Left hindlimb (tissue), 1 donor: ENCODE data around the gene PKP1.

ENCODE experiments used
- DNase-seq: peaks from one replicate; pipeline ENCODE4 v3.0.0-alpha.2; 2018

PKP1 gene

DNA sequence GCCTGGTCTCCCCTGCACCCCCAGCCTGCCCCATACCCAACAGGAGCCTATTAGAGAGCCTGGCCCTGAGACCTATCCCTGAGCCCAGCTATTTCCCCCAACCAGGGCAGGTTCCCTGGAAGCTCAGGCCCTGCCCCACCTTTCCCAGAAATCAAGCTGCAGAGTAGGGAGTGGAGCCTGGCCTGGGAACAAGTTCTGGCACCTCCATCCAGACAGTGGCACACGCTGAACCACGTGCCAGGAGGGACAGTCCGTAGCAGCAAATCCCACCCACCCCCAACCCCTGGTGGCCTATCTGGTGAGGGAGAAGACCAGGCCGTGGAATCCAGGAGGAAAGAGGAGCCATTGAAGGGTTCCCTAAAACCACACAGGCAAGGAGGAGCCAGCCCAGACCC is 71.6 kb downstream of the PKP1 start:
- DNase-seq, result peak; percentile 6

DNA sequence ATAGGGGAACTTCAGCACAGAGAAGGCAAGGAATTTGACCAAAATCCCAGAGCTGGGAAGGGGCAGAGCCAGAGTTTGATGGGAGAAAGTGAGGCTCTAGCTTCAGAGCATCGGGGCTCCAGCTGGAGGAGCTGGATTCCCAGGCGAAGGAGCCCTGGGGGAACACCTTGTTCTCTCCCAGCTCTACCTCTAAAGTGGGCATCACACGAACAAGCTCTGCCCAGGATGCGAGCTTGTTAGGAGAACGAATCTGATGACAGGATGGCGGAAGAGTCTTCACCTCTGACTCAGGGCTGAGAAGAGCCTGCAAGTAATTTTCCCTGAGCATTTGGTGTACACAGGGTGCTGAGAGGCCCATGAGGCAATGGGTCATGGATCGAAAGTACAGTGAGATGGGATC is 72.2 kb downstream of the PKP1 start:
- DNase-seq, result peak; percentile 4

- no peak for DNase-seq
Measured at GRCh38 chr1:201356236-201356635, 72.9 kb downstream of the PKP1 start.

DNA sequence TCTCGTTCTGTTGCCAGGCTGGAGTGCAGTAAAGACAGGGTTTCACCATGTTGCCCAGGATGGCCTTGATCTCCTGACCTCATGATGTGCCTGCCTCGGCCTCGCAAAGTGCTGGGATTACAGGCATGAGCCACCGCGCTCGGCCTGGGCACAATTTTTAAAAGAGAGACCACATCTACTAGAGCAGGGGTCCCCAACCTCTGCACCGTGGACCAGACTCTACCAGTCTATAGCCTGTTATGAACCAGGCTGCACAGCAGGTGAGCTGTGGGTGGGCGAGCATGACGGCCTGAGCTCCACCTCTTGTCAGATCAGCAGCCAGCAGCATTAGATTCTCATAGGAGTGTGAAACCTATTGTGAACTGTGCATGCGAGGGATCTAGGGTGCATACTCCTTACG is 73.4 kb downstream of the PKP1 start:
- peak; percentile 13 for DNase-seq

DNA sequence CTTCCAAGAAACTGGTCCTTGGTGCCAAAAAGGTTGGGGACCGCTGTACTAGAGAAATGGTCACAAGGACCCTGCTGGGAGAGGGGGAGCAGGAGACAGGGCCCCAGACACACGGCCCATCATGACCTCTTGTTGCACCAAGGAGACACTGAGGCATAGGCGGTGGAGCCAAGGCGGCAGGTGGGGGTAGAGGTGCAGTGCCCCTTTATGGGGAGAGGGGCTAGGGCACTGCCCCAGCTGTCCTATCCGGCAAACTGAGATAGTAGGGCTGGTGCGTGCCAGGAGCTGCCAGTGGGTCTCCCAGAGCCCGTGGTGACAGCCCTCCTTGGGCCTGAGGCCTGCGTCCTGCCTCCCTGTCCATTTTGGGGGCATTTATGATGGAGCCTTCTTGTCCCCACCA is 73.9 kb downstream of the PKP1 start:
- peak; percentile 9 for DNase-seq

- DNase-seq, result peak; percentile 10
Measured at GRCh38 chr1:201357636-201358348, 74.5 kb downstream of the PKP1 start.

GRCh38 chr1:201358596-201358995 is 75.3 kb downstream of the PKP1 start:
- DNase-seq, result peak; percentile 13

- DNase-seq, result peak; percentile 25
Measured at GRCh38 chr1:201359031-201359872, 75.9 kb downstream of the PKP1 start.

- no peak for DNase-seq
Measured at GRCh38 chr1:201359873-201360210, 76.5 kb downstream of the PKP1 start.

DNA sequence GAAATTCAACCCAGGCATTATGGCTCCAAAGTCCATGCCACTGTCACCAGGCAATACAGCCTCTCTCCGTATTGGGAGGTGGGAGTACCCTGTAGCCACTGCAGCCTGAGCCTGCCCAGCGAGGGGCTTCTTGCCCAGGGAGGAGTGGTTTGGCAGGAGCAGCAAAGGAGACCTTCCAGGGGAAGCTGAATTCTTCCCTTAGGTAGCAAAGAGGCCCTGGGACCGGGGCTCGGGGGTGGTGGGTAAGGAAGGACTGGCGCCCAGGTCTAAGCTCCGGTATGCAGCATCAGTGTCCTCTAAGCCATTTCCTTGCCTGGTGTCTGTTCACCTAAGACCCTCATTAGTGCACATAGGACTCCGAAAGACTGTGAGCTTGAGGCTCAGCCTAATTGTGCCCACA is 77.2 kb downstream of the PKP1 start:
- DNase-seq, result peak; percentile 15

DNA sequence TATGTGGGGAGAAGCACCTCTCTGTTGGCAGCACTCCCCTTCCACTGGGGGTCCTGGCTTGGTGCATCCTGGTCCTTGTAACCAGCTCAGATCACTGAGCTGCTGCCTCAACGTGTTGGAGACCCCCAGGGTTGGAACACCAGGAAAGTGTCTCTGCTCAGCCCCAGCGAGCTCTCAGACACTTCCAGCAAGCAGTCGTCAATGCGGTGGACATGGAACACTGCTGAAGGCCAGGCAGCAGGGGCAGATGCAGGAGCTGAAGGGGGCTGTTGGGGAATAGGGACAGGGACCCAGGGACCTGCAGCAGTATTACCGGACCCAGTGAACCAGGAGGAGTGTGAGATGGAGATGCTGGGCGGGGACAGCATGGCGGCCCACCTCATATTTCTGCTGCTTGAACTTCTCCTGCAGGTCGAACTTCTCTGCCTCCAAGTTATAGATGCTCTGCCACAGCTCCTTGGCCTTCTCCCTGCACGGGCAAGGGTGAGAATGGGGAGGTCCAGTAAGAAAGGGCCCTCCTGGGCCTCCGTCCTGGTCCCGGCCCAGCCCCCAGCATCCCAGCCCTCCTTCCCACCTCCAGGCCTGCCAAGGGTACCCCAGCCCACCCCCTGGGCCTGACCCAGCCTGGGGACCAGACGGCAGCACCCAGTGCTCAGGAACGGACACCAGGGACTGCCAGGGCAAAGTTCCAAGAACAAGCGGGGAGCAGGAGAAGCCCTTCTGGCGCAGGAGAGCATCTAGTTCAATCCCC is 77.8 kb downstream of the PKP1 start:
- peak; percentile 32 for DNase-seq

GRCh38 chr1:201361652-201362504 is 78.6 kb downstream of the PKP1 start:
- peak; percentile 40 for DNase-seq

DNA sequence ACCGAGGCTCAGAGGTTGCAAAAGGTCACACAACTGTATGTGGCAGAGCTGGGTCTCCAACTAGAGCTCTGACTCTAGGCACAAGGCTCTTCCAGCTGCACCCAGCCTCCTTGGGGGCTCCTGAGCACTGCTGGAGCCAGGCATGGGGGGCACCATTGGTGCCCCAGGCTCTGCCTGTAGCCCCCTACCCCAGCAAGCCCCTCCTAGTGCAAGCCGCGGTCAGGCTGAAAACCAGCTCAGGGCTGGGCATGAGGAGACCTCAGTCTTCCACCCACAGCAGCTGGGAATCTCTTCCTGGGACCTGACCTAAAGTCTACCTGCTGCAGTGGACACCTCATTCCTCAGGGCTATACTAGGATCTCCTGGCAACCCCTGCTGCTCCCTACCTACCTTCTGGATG is 79.6 kb downstream of the PKP1 start:
- DNase-seq, result peak; percentile 17

- peak; percentile 24 for DNase-seq
Measured at GRCh38 chr1:201363467-201363866, 80.2 kb downstream of the PKP1 start.

GRCh38 chr1:201364808-201365105 is 81.5 kb downstream of the PKP1 start:
- DNase-seq, result no peak

DNA sequence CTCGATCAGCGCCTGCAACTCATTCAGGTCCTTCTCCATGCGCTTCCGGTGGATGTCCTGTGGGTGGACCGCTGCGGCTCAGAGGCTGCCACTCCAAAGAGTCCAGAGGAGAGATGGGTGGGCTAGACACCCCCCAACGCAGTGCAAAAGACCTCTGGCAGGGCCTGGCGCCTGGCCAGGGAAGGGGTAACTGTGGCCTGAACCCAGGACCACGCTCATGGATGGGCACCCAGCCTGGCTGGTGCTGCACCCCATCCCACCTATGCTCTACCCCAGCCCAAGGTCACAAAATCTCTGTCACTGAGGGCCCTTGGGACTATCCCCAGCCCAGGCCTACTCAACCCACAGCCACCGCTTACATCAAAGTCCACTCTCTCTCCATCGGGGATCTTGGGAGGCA is 81.9 kb downstream of the PKP1 start:
- DNase-seq, result peak; percentile 12

DNA sequence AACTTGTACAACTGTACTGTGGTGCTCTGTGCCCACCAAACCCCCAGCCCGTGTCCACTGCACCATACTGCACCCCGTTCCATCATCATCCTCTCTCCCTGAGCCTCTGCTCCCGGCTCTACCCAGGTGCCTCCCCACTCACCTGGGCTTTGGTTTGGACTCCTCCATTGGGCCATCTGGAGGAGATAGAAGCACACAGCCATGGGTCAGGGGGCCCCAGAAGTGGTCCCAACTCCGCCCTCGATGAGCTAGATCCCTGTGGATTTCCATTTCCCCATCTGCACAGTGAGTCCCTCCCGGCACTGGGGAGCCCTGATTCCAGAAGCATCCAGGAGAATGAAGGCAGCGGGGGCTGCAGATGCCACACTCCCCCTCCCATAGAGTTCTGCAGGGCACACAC is 83.4 kb downstream of the PKP1 start:
- DNase-seq, result no peak

GRCh38 chr1:201369209-201369608 is 85.9 kb downstream of the PKP1 start:
- no peak for DNase-seq

DNA sequence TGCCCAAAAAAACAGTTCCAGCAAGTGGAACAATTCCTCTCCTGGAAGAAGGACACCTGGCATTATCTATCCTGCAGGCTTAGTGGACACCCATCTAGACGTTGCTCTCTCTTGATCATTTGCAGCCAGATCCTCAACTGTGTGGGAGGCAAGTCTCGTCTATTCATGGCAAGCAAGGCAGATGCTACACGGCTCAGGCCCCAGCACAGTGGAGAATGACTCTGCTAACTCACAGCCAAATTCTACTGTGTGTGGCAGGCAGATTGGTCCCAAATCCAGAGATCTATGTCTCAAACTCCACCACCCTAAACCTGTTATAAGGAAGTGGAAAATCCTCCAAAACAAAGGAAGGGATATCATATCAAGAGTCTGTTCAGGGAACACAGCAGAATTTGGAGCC is 87.2 kb downstream of the PKP1 start:
- no peak for DNase-seq

GRCh38 chr1:201371276-201371675 is 88.0 kb downstream of the PKP1 start:
- no peak for DNase-seq

- DNase-seq, result no peak
Measured at GRCh38 chr1:201371792-201372191, 88.5 kb downstream of the PKP1 start.

DNA sequence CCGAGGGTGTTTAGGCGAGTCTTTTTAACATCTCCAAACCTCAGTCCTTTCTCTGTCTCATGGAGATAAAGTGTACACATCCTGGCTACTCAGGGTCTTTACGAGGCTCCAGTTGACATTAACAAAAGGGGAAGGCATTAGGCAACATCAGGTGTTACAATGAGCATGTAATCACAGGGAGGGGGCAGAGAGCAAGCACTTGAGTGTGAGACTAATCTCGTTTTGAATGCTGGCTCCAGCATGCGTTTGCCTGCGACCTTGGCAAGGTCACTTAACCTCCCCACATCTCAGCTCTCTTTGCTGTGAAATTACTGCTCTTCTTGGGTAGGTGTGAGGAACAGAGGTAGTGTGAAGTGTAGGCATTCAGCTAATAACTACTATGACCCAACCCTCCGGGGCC is 91.1 kb downstream of the PKP1 start:
- DNase-seq, result no peak

DNA sequence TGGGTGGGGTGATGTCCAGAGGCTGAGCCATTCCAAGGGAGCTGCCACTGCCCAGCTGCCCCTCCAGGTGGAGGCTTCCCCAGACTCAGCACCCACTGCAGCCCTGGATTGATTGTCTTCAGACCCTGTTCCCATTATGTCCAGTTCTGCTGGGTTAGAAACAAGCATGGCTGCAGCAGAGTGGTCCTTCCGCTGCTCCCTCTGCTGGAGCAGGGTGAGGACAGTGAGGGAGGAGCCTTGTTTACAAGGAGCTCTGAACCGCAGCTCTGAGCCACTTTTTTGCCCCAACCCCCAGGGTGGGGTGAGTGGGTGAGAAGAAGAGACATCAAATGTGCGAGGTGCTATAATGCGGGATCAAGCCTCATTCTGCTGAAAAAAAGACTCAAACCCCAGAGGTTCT is 91.9 kb downstream of the PKP1 start:
- DNase-seq, result no peak
